HCT116 (cell line): ENCODE measurements around the gene TUB. TPM values are rescaled to one million over a fixed set of nuclear protein-coding genes. Genes with fewer than 3 reads are reported as not detected.

ENCODE experiments used
- ATAC-seq: fragments of 200-7000 bp; cut with Tn5 transposase; 2 replicates; pipeline ENCODE4 v1.9.1; 2020; ENCODE audit warnings: mild to moderate bottlenecking, moderate library complexity
- BruUV-seq: library from RNA; stranded (reverse); fragments of 400-500 nt; replicated peaks from 2 replicates; lab custom pipeline; 2021; lab: Mats Ljungman, UMichigan
- CTCF ChIA-PET: fragments of 300-600 bp; sonication (Branson Sonifier 250); formaldehyde crosslinking; loops from one replicate; lab custom pipeline; 2021; ENCODE audit warnings: antibody characterized with exemption; lab: Charles Lee
- POLR2A ChIA-PET: fragments of 300-600, 350-600 bp; sonication (Branson Sonifier 250); formaldehyde crosslinking; loops from one replicate; lab custom pipeline; 2021; ENCODE audit warnings: antibody characterized with exemption; lab: Charles Lee
- RAD21 ChIA-PET, 2 experiments: fragments of 300-600 bp; sonication (Branson Sonifier 250); formaldehyde crosslinking; loops; one replicate each; lab custom pipeline; 2023; ENCODE audit warnings: low total read pairs in 2 of 2; ENCODE audit not compliant: uncharacterized antibody in 2 of 2, unreplicated experiment in 2 of 2, low non-redundant PET in 1 of 2; lab: Charles Lee
- DNase-seq: peaks from one replicate; pipeline ENCODE4 v3.0.0-alpha.2; 2010; ENCODE audit warnings: low read depth, low spot score
- H2AFZ ChIP-seq: fragments of 200-600 bp; shearing (Covaris generic), sonication (generic); 2 replicates; pipeline ENCODE4 v1.6.1; 2017; ENCODE audit warnings: low read depth, mixed run types, mixed read lengths, antibody characterized with exemption, low read length; ENCODE audit not compliant: poor library complexity, severe bottlenecking
- H3K27ac ChIP-seq: 2 replicates; pipeline ENCODE4 v1.5.1; 2012; ENCODE audit warnings: low read depth, low read length
- H3K27me3 ChIP-seq: fragments of 200-600 bp; sonication (generic); 2 replicates; pipeline ENCODE4 v1.6.1; 2016; ENCODE audit warnings: mixed run types, low read length, mixed read lengths; ENCODE audit not compliant: insufficient read depth
- H3K36me3 ChIP-seq, 2 experiments: fragments of 200-500 bp in 1 of 2; fragments of 200-600 bp in 1 of 2; sonication (Bioruptor generic) in 1 of 2; sonication (generic) in 1 of 2; 2 replicates each; pipeline versions ENCODE4 v1.5.1 to v1.6.1; 2014 to 2016; ENCODE audit warnings: low read length in 2 of 2, inconsistent platforms in 1 of 2, mixed read lengths in 1 of 2, mixed run types in 1 of 2; ENCODE audit not compliant: insufficient read depth in 2 of 2, control insufficient read depth in 1 of 2
- H3K4me1 ChIP-seq, 2 experiments: fragments of 200-600 bp in 1 of 2; sonication (generic) in 1 of 2; 2 replicates each; pipeline versions ENCODE4 v1.5.1 to v1.6.1; 2012 to 2017; ENCODE audit warnings: low read length in 2 of 2, inconsistent platforms in 1 of 2, mild to moderate bottlenecking in 1 of 2, mixed read lengths in 1 of 2, mixed run types in 1 of 2, moderate library complexity in 1 of 2; ENCODE audit not compliant: insufficient read depth in 2 of 2, control insufficient read depth in 1 of 2
- H3K4me2 ChIP-seq: fragments of 200-600 bp; sonication (generic); 2 replicates; pipeline ENCODE4 v1.6.1; 2017; ENCODE audit warnings: mixed run types, low read length, mixed read lengths
- H3K4me3 ChIP-seq, 2 experiments: fragments of 200-600 bp in 1 of 2; sonication (generic) in 1 of 2; replicated peaks in 1 of 2; 2 replicates each; pipeline ENCODE4 v1.5.1; 2011 to 2016; ENCODE audit warnings: low read length in 2 of 2, control low read depth in 1 of 2, low read depth in 1 of 2, mild to moderate bottlenecking in 1 of 2, mixed read lengths in 1 of 2, mixed run types in 1 of 2
- H3K79me2 ChIP-seq: fragments of 200-600 bp; sonication (generic); 2 replicates; pipeline ENCODE4 v1.6.1; 2017; ENCODE audit warnings: mild to moderate bottlenecking, mixed run types, low read length, moderate library complexity, mixed read lengths; ENCODE audit not compliant: insufficient read depth
- H3K9ac ChIP-seq: fragments of 200-600 bp; sonication (generic); 2 replicates; pipeline ENCODE4 v1.6.1; 2016; ENCODE audit warnings: low read length, mixed read lengths
- H3K9me2 ChIP-seq: fragments of 200-600 bp; sonication (generic), shearing (Covaris generic); 2 replicates; pipeline ENCODE4 v1.6.1; 2017; ENCODE audit warnings: mixed run types, mild to moderate bottlenecking, moderate library complexity; ENCODE audit not compliant: insufficient read depth
- H3K9me3 ChIP-seq, 2 experiments: fragments of 200-500 bp in 1 of 2; fragments of 200-600 bp in 1 of 2; sonication (Bioruptor generic) in 1 of 2; sonication (generic) in 1 of 2; 2 replicates each; pipeline ENCODE4 v1.6.1; 2014 to 2017; ENCODE audit warnings: low read length in 2 of 2, mixed read lengths in 2 of 2, inconsistent platforms in 1 of 2, low read depth in 1 of 2, mild to moderate bottlenecking in 1 of 2, mixed run types in 1 of 2, moderate library complexity in 1 of 2; ENCODE audit not compliant: control insufficient read depth in 1 of 2, insufficient read depth in 1 of 2
- H4K20me1 ChIP-seq: fragments of 200-600 bp; sonication (generic), shearing (Covaris generic); 2 replicates; pipeline ENCODE4 v1.6.1; 2017; ENCODE audit warnings: mixed run types, mild to moderate bottlenecking, moderate library complexity; ENCODE audit not compliant: insufficient read depth
- CTCF ChIP-seq, 3 experiments: fragments of 200-600 bp in 1 of 3; sonication (generic) in 1 of 3; IDR thresholded peaks in 2 of 3; conservative IDR thresholded peaks in 1 of 3; 2 replicates each; pipeline ENCODE4 v1.5.1; 2012 to 2017; ENCODE audit warnings: low read depth in 2 of 3, low read length in 2 of 3, antibody characterized with exemption in 1 of 3, borderline replicate concordance in 1 of 3, control low read depth in 1 of 3, mild to moderate bottlenecking in 1 of 3, mixed read lengths in 1 of 3, mixed run types in 1 of 3, moderate library complexity in 1 of 3; ENCODE audit not compliant: insufficient read depth in 1 of 3
- FOSL1 ChIP-seq: IDR thresholded peaks from 2 replicates; pipeline ENCODE4 v1.6.1; 2012; ENCODE audit warnings: low read depth
- RAD21 ChIP-seq: IDR thresholded peaks from 2 replicates; pipeline ENCODE4 v1.6.1; 2012; ENCODE audit warnings: low read depth, mild to moderate bottlenecking
- SIN3A ChIP-seq: IDR thresholded peaks from 2 replicates; pipeline ENCODE4 v1.6.1; 2012; ENCODE audit warnings: low read depth
- SRF ChIP-seq: IDR thresholded peaks from 2 replicates; pipeline ENCODE4 v1.6.1; 2012; ENCODE audit warnings: low read depth
- TCF7L2 ChIP-seq: IDR thresholded peaks from 2 replicates; pipeline ENCODE4 v1.7.0; 2011; ENCODE audit warnings: borderline replicate concordance, inconsistent platforms; ENCODE audit not compliant: insufficient read depth, insufficient read length; ENCODE audit errors: extremely low read depth
- YY1 ChIP-seq: IDR thresholded peaks from 2 replicates; pipeline ENCODE4 v1.6.1; 2011; ENCODE audit warnings: low read length, low read depth, moderate library complexity, mild to moderate bottlenecking; ENCODE audit not compliant: insufficient replicate concordance; ENCODE audit errors: extremely low read depth
- ZBTB33 ChIP-seq: IDR thresholded peaks from 2 replicates; pipeline ENCODE4 v1.6.1; 2011; ENCODE audit warnings: mild to moderate bottlenecking, low read length, moderate library complexity; ENCODE audit not compliant: insufficient replicate concordance; ENCODE audit errors: extremely low read depth
- ZFX ChIP-seq: fragments of 450-650 bp; IDR thresholded peaks from 2 replicates; pipeline ENCODE4 v1.6.1; 2017
- intact Hi-C: fragments of 100-400 bp; cut with micrococcal nuclease; formaldehyde crosslinking; loops from 2 replicates; pipeline ENCODE4 v1.10.0; 2022
- total RNA-seq: library from RNA; stranded (reverse); gene quantifications from one replicate; pipeline ENCODE4 v1.2.1, GENCODE V29; 2021; ENCODE audit not compliant: unreplicated experiment

Gene TUB
- total RNA-seq, 1 experiment from 2014 or later, result 0.02 TPM

- H3K4me3 ChIP-seq, result no peak overlapping the region
- CTCF ChIA-PET, result interaction anchor here (0.8 to 1.8 kb wide), 4 partner anchors 54 to 100 kb away, joined by 3 to 14 read pairs (median 8); partner anchors contain the start of gene EIF3F
- intact Hi-C loops, result loop anchor here (1.0 kb wide), 1 partner anchor 54 kb away; no protein-coding TSS in a partner anchor
- no TSS peak for BruUV-seq
- H3K27me3 ChIP-seq, result no peaks in the 10 kb centered on the region
- no peak for TF ChIP-seq SIN3A
- no peak for TF ChIP-seq ZBTB33
- TF ChIP-seq TCF7L2, result no peak
- TF ChIP-seq SRF, result no peak
- TF ChIP-seq CTCF (IDR thresholded peaks at IDR 0.05 in 2 of 3, conservative IDR thresholded peaks at IDR 0.05 in 1 of 3; ENCODE audit: borderline replicate concordance in 1 of 3, insufficient read depth in 1 of 3, low read depth in 2 of 3, low read length in 2 of 3), result peak in 2 of 3 experiments; percentile 21 to 35; a peak in 3 of 6 replicates
- TF ChIP-seq FOSL1, result no peak
- no peak for TF ChIP-seq ZFX
- TF ChIP-seq RAD21, result peak; percentile 42; the same call in 1 of the 2 replicates
- TF ChIP-seq YY1, result no peak
- POLR2A ChIA-PET, result no interaction called here
- H3K9me2 ChIP-seq, result no peaks in the 10 kb centered on the region
- H3K27ac ChIP-seq, result no peak overlapping the region
- H3K36me3 ChIP-seq, result no peaks in the 10 kb centered on the region
- H3K9ac ChIP-seq, result no peak overlapping the region
- ATAC-seq (peak; percentile 58), DNase-seq (no peak)
- H3K9me3 ChIP-seq, result no peaks in the 10 kb centered on the region
- no peaks in the 10 kb centered on the region for H4K20me1 ChIP-seq
- RAD21 ChIA-PET, result interaction anchor here in 1 of 2 experiments (1.1 kb wide), 1 partner anchor 176 kb away, joined by 3 read pairs; no protein-coding TSS in a partner anchor
- H3K4me1 ChIP-seq, result no peaks in the 10 kb centered on the region
- no peak overlapping the region for H2AFZ ChIP-seq
- H3K79me2 ChIP-seq, result no peaks in the 10 kb centered on the region
- no peak overlapping the region for H3K4me2 ChIP-seq
These were observed 6.2 kb downstream of the TUB start for GRCh38 chr11:8087185-8087584.
